Activated naive CD4-positive, alpha-beta T cell treated with anti-CD3 and anti-CD28 coated beads, Interleukin-2, amount 50 U/mL, for 24 hours (primary cell): ENCODE measurements around the gene IFT88.

Source experiments
- H3K27ac Mint-ChIP-seq: one replicate; pipeline ENCODE4 v1.8.0; 2021; ENCODE audit warnings: mild to moderate bottlenecking, mixed read lengths
- H3K27me3 Mint-ChIP-seq: one replicate; pipeline ENCODE4 v1.8.0; 2021; ENCODE audit warnings: mixed read lengths
- H3K36me3 Mint-ChIP-seq: one replicate; pipeline ENCODE4 v1.8.0; 2021; ENCODE audit warnings: mixed read lengths
- H3K4me1 Mint-ChIP-seq: one replicate; pipeline ENCODE4 v1.8.0; 2021; ENCODE audit warnings: mixed read lengths
- H3K4me3 Mint-ChIP-seq: one replicate; pipeline ENCODE4 v1.8.0; 2021; ENCODE audit warnings: mild to moderate bottlenecking, mixed read lengths
- H3K9me3 Mint-ChIP-seq: one replicate; pipeline ENCODE4 v1.8.0; 2021; ENCODE audit warnings: mixed read lengths

Gene IFT88

DNA sequence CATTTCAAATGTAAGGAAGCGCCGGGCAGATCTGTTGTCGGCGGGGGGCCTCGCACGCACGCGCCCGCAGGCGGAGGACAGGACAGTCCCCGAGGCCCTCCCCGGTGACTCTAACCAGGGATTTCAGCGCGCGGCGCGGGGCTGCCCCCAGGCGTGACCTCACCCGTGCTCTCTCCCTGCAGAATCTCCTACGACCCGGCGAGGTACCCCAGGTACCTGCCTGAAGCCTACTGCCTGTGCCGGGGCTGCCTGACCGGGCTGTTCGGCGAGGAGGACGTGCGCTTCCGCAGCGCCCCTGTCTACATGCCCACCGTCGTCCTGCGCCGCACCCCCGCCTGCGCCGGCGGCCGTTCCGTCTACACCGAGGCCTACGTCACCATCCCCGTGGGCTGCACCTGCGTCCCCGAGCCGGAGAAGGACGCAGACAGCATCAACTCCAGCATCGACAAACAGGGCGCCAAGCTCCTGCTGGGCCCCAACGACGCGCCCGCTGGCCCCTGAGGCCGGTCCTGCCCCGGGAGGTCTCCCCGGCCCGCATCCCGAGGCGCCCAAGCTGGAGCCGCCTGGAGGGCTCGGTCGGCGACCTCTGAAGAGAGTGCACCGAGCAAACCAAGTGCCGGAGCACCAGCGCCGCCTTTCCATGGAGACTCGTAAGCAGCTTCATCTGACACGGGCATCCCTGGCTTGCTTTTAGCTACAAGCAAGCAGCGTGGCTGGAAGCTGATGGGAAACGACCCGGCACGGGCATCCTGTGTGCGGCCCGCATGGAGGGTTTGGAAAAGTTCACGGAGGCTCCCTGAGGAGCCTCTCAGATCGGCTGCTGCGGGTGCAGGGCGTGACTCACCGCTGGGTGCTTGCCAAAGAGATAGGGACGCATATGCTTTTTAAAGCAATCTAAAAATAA lies 154.7 kb downstream of the IFT88 start:
- Mint-ChIP-seq H3K4me3 (no peak overlapping the region), H3K4me1 (peaks cover 8% of the 10 kb centered on the region), H3K27me3 (peaks cover 16% of the 10 kb centered on the region), H3K36me3 (no peaks in the 10 kb centered on the region), H3K9me3 (no peaks in the 10 kb centered on the region), H3K27ac (no peak overlapping the region)

- Mint-ChIP-seq H3K4me1 (no peaks in the 10 kb centered on the region), H3K27me3 (peaks cover 2% of the 10 kb centered on the region), H3K36me3 (peaks cover 7% of the 10 kb centered on the region), H3K4me3 (no peak overlapping the region), H3K27ac (no peak overlapping the region), H3K9me3 (no peaks in the 10 kb centered on the region)
Observed at GRCh38 chr13:20727856-20728255, 160.9 kb downstream of the IFT88 start.

- no peaks in the 10 kb centered on the region for H3K27me3 Mint-ChIP-seq
Observed at GRCh38 chr13:20728579-20729311, 161.8 kb downstream of the IFT88 start.

GRCh38 chr13:20729633-20730585 lies 163.0 kb downstream of the IFT88 start:
- no peak overlapping the region for H3K4me3 Mint-ChIP-seq
- H3K27me3 Mint-ChIP-seq = no peaks in the 10 kb centered on the region
- H3K9me3 Mint-ChIP-seq = no peaks in the 10 kb centered on the region
- no peak overlapping the region for H3K27ac Mint-ChIP-seq
- peaks cover 9% of the 10 kb centered on the region for H3K36me3 Mint-ChIP-seq
- no peaks in the 10 kb centered on the region for H3K4me1 Mint-ChIP-seq

More at GRCh38 chr13:20728579-20729311, 161.8 kb downstream of the IFT88 start:
- Mint-ChIP-seq H3K4me1 (no peaks in the 10 kb centered on the region), H3K27ac (no peak overlapping the region), H3K4me3 (no peak overlapping the region), H3K36me3 (peaks cover 7% of the 10 kb centered on the region), H3K9me3 (no peaks in the 10 kb centered on the region)

- H3K4me3 Mint-ChIP-seq = no peak overlapping the region
- peaks cover 6% of the 10 kb centered on the region for H3K9me3 Mint-ChIP-seq
- H3K4me1 Mint-ChIP-seq = no peaks in the 10 kb centered on the region
- no peak overlapping the region for H3K27ac Mint-ChIP-seq
- H3K36me3 Mint-ChIP-seq = peaks cover 17% of the 10 kb centered on the region
- H3K27me3 Mint-ChIP-seq = no peaks in the 10 kb centered on the region
Observed at GRCh38 chr13:20738616-20739015, 171.7 kb downstream of the IFT88 start.

DNA sequence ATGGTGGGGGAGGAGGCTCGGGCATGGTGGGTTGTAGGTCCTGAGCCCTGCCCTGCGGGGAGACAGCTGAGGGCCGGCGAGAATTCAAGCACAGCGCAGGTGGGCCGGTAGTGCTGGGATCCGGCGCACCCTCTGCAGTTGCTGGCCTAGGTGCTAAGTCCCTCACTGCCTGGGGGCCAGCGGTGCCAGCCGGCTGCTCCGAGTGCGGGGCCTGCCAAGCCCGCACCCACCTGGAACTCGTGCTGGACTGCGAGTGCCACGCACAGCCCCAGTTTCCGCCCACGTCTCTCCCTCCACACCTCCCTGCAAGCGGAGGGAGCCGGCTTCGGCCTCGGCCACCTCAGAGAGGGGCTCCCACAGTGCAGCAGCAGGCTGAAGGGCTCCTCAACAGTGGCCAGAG lies 173.1 kb downstream of the IFT88 start:
- Mint-ChIP-seq H3K4me1 (no peaks in the 10 kb centered on the region), H3K9me3 (peaks cover 8% of the 10 kb centered on the region), H3K4me3 (no peak overlapping the region), H3K27me3 (no peaks in the 10 kb centered on the region), H3K36me3 (peaks cover 18% of the 10 kb centered on the region), H3K27ac (no peak overlapping the region)
